Measurements from ENCODE around the gene GSC.
"Not testable (repeated sequence)": the region's sequence is repeated elsewhere in the genome, so short reads cannot be mapped to it uniquely, and the experiment has no call there.

The GSC gene

GRCh38 chr14:94769391-94770250 lies at the start of gene GSC:
GSC (minus strand) TSS chr14:94770113; CDS start chr14:94770015, 98 bp downstream.
- DNase-seq = no peak

GRCh38 chr14:94819531-94819930 lies 49.6 kb upstream of the GSC start:
- no peak for DNase-seq

GRCh38 chr14:94816113-94816512 lies 46.2 kb upstream of the GSC start:
- no peak for DNase-seq

GRCh38 chr14:94805680-94806288 lies 35.9 kb upstream of the GSC start:
- DNase-seq = no peak

- DNase-seq = no peak
Observed at GRCh38 chr14:94801225-94801624, 31.3 kb upstream of the GSC start.

GRCh38 chr14:94800764-94801163 lies 30.9 kb upstream of the GSC start:
- not testable (repeated sequence) for DNase-seq

- DNase-seq = no peak
Observed at GRCh38 chr14:94797887-94798286, 28.0 kb upstream of the GSC start.

- DNase-seq = no peak
Observed at GRCh38 chr14:94796278-94796677, 26.4 kb upstream of the GSC start.

GRCh38 chr14:94795372-94795771 lies 25.5 kb upstream of the GSC start:
- no peak for DNase-seq

GRCh38 chr14:94793901-94794300 lies 24.0 kb upstream of the GSC start:
- DNase-seq = no peak

- DNase-seq = no peak
Observed at GRCh38 chr14:94787655-94788054, 17.7 kb upstream of the GSC start.

GRCh38 chr14:94787092-94787491 lies 17.2 kb upstream of the GSC start:
- no peak for DNase-seq

GRCh38 chr14:94780536-94781399 lies 10.9 kb upstream of the GSC start:
- no peak for DNase-seq

- DNase-seq = no peak
Observed at GRCh38 chr14:94779713-94780112, 9.8 kb upstream of the GSC start.

GRCh38 chr14:94775871-94776210 lies 5.9 kb upstream of the GSC start:
- no peak for DNase-seq

- no peak for DNase-seq
Observed at GRCh38 chr14:94775091-94775870, 5.4 kb upstream of the GSC start.

GRCh38 chr14:94774344-94775090 lies 4.6 kb upstream of the GSC start:
- DNase-seq = no peak

- DNase-seq = no peak
Observed at GRCh38 chr14:94773655-94774343, 3.9 kb upstream of the GSC start.

GRCh38 chr14:94773061-94773648 lies 3.2 kb upstream of the GSC start:
- no peak for DNase-seq

- no peak for DNase-seq
Observed at GRCh38 chr14:94772548-94772947, 2.6 kb upstream of the GSC start.

GRCh38 chr14:94771906-94772490 lies 2.1 kb upstream of the GSC start:
- DNase-seq = no peak
